Non-pigmented ciliary epithelial cell (primary cell): ENCODE measurements around the gene SULT1A2.
"Not testable (repeated sequence)": the region's sequence is repeated elsewhere in the genome, so short reads cannot be mapped to it uniquely, and the experiment has no call there.

Experiments
- DNase-seq: peaks from one replicate; pipeline ENCODE4 v3.0.0-alpha.2; 2010; ENCODE audit warnings: low read depth

The SULT1A2 gene

DNA sequence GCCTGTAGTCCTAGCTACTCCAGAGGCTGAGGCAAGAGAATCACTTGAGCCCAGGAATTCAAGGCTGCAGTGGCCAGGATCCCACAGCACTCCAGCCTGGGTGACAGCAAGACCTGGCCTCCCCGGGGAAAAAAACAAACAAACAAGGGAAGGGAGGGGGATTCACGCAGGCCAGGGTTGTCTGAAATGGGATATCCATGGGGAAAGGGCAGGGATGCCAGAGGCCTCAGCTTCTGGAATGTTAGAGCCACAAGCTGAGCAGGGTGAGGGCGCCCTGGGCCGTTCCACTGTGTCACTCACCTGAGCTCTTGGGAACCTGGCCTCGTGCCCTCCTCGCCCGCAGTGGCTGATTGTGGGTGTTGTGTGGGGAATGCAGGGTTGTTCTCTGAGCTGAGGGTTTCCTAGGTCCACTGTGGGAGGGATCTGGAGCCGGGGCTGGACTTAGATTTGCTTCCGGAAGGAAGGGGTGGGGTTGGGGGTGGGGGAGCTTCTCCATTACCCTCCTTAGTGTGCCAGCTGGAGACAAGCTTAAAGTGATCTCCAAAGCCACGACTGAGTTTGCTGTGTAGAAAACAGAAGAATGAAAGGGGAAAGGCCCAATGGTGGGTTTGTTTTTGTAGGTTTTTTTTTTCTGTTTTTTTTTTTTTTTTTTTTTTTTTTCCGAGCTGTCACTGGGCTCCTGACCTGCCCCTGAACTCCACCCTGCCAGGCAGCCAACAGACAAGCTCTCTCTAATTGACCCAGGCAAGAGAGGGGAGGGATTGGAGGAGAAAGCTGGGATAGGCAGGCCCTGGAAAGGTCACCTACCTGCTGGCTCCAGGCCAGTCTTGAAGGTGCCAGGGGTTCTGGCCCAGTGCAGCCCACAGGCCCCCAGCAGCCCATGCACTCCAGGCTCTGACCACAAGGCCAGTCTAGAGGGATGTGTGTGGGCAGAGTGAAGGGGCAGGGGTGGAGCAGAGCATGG lies 13.1 kb upstream of the SULT1A2 start, which contains the start of gene SULT1A1:
SULT1A1 (minus strand) TSS at position 414 of the 964 bp plus-strand sequence. CDS start 1,189 bp downstream, outside the sequence.
- no peak for DNase-seq

DNA sequence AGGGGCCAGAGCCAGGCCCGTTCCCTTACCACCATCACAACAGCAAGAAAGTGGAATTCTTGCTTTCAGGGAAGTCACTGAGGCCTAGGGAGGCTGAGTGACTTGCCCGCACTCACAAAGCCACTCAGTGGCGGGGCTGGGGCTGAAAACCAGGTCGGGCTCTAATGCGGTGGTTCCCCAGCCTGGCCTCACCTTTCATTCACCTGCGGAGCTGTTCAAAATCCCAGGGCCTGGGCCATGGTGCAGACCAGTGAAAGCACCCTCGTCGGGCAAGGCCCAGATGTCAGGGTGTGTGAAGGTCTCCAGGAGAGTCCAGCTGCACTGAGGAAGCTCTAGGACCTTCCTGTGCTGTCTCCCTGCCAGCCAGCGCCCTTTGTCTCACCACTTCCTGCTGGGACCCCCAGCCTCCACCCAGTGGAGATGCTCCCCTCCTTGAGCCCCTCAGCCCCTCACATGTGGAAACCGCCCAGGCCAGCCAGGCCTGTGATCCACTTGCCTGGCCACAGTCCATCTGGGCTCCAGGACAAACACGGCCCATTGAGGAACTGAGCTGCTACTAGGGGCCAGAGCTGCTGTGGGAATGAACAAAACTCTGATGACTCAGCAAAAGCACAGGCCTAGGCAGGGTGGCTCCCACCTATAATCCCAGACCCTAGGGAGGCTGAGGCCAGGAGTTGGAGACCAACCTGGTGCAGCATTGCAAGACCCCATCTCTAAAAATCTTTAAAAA lies 12.2 kb upstream of the SULT1A2 start:
- DNase-seq: not testable (repeated sequence)

DNA sequence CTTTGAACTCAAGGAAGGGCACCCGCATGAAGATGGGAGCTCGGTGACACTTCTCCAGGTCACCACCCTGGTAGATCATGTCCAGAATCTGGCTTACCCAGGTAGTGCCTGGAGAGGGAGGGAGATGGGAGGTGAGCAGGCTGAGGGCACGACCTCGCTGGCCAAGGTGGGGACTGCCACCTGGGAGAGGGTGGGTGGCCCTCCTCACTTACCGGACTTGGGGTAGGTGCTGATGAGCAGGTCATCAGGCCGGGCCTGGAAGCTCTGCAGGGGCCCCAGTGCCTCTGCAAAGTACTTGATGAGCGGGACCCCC lies 11.6 kb upstream of the SULT1A2 start:
- DNase-seq: not testable (repeated sequence)

DNA sequence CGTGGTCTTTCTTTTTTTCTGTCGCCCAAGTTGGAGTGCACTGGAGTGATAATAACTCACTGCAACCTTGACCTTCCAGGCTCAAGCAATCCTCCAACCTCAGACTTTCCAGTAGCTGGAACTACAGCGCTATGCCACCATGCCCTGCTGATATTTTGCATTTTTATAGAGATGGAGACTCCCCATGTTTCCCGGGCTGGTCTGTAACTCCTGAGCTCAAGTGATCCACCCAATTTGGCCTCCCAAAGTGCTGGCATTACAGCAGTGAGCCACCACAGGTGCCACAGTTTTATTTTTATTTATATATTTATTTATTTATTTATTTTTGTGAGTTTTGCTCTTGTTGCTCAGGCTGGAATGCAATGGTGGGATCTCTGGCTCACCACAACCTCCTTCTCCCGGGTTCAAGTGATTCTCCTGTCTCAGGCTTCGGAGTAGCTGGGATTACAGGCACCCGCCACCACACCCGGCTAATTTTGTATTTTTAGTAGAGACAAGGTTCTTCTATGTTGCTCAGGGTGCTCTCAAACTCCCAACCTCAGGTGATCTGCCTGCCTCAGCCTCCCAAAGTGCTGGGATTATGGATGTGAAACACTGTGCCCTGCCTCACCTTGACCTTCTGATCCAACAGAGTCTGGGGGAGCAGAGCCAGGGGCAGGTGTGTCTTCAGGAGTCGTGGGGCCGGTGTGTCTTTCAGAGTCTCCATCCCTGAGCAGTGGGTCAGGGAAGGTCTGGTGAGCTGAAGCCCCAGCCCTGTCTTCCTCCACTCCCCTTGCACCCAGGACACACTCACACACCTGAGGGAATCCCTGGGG lies 11.0 kb upstream of the SULT1A2 start:
- DNase-seq: not testable (repeated sequence)

DNA sequence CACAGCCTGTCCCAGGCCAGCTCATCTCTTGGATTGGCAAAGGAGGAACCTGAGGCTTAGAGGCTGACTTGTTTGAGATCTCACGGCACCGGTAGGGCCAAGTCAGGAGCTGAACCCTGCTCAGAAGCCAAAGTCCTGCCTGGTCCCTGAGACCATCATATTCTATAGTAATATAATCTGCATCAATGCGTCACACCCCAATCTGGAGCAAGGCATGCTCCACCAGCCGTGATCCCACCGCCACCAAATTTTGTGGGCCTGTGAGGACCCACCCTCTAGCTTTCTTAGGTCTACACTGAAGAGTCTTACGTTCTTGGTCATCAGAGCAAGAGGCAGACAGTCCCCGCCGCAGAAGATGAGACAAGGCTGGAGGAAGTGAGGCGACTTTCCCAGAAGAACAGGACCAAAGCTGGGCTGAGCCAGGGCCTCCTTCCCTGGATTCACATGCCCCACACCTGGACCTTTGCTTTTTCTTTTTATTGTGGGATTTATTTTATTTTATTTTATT lies 10.3 kb upstream of the SULT1A2 start:
- DNase-seq: no peak

DNA sequence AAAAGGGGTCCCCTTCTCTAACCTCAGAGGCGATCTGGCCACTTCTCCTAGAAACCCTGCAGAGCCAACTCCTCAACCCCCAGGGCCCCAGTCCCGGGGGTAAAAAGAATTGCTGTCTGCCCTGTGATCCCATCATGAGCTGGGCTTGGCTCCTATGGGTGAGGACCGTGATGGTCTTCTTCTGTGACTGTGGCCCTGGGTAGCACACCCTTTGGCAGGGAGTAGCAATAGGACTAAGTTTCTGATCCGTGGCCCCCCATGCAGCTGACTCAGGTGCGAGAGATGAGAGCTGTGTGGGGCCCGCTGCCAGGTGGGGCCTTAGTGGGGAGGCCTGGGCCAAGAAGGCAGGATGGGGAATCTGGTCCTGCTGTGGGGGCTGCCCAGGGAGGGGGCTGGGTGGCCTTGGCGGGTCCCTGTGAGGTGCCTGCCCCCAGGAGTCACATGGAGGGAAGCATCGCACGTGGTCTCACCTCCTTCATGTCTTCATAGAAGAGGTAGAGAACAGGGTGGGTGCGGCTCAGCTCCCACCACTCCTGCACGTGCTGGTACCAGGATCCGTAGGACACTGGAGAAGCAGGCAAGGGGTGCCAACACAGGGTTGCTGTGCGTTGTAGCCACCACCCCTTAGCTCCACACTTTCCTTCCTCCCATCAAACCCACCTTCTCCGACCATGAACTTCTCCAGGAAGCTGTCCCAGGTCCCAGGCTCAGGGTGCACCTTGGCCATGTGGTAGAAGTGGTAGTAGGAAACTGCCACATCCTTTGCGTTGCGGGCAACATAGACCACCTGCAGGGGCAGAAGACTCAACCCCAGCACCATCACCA lies 9.7 kb upstream of the SULT1A2 start:
- DNase-seq: no peak

DNA sequence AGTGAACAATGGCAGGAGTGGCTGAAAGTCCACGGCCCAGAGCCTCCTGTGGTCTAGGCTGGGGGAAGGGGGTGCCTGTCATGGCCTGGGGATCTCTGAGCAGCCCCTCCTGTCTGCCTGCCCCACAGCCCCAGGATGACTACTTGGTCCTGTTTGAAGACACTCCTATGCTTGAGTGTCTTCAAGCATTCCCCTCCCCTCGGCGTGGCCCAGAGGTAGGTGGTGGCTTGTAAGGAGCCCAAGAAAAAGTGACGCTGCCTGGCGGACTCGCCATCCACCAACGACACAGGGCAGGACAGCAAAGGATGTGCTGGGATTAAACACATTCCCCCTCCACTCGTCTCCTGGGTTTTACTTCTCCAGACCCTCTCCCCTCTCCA lies 7.3 kb upstream of the SULT1A2 start:
- no peak for DNase-seq

DNA sequence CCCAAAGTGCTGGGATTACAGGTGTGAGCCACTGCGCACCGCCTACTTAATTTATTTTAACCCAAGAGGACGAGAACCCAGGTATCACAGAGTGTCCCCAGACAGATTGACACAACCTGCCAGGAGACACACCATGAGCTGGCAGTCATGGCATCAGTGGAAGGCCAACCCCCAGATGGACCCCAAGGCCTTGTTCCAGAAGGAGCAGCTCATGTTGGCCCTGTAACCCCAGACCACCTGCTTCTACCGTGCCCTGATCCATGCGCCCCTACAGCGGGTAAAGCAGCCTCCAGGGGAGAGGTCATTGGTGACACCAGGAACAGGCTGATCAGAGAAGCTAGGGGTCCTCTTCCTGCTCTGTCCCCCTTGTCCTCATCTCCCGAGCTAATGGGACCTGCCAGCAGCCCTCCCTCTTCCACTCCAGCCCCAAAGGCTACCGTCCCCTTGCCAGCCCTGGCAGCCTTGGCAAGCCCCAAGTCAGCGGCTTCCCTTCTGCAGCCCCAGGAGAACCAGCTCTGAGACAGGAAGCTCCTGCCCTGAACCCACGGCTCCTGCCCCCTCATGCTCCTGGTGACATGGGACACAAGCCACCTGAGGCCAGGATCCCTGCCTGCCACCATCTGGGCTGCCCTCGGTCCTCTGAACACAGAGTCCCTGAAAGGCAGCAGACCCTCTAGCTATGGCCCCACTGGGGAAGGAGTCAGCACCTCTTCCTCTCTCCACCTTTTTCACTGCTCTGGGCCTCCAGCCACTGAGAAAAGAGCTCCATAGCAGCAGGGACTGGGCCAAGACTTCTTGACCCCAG lies 6.7 kb upstream of the SULT1A2 start:
- no peak for DNase-seq

DNA sequence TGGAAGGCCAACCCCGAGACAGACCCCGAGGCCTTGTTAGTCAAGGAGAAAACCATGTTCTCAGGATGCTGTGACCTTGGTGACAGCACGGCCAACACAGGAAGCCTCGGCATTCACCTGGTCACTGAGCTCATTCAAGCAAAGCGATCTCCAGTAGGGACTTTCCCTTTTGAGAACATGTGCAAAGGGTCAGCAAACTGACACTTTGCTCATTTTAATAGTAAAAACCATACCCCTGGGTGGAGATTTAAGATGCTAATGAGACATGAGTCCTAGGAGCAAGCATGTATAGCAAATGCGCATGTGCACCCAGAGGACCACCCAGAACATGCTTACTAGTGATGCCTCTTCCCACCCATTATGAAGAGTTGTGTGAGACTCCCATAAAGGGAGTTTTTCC lies 5.7 kb upstream of the SULT1A2 start:
- no peak for DNase-seq

DNA sequence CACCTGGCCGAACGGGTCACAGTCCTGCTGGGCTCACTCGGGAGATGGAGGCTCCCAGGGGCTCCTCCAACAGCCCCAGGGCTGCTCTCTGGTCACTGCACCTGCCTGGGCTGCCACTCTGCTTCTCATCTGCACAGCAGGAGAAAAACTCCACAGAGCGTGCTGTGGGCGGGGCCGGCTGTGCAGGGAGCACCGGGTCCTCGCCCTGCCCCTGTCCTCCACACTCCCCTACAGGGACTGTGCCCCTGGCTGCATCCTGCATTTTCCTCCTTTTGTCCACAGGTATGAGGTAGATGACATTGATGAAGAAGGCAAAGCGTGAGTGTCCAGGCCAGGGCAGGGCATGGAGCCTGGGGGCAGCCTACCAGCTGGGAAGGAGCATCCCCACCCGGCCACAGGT lies 5.2 kb upstream of the SULT1A2 start:
- not testable (repeated sequence) for DNase-seq

DNA sequence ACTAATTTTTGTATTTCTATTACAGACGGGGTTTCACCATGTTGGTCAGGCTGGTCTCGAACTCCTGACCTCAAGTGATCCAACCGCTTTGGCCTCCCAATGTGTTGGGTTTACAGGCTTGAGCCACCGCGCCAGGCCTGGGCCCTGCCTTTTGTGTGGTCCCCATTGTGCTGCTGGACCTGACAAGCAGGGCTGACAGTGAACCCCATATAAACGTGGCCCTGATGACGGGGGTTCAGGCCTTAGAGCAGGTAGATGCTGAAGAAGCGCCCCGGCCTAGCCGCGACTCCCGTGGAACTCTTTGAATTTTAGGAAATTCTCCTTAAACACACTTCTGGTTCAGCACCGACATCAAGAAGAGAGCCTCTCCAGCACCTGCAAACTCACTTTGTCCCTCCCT lies 4.7 kb upstream of the SULT1A2 start:
- DNase-seq: not testable (repeated sequence)

DNA sequence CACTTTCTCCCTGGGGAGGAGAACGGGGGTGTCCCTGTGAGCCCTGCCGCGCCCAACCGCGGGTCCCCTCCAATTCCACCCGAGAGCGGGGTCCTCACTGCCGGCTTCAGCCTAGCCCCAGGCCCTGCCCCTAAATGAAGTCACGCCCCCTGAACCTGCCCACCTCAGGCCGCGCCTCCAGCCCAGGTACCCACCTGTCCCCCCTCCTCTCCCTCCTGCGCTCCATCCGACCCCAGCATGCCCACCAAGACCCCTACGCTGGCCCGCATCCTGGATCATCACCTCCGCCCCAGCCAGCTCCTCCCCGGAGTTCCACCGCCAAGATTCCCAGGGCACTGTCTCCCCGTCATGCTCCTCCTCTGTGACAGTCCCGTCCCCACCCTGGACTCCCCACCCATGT lies 4.1 kb upstream of the SULT1A2 start:
- DNase-seq: not testable (repeated sequence)

DNA sequence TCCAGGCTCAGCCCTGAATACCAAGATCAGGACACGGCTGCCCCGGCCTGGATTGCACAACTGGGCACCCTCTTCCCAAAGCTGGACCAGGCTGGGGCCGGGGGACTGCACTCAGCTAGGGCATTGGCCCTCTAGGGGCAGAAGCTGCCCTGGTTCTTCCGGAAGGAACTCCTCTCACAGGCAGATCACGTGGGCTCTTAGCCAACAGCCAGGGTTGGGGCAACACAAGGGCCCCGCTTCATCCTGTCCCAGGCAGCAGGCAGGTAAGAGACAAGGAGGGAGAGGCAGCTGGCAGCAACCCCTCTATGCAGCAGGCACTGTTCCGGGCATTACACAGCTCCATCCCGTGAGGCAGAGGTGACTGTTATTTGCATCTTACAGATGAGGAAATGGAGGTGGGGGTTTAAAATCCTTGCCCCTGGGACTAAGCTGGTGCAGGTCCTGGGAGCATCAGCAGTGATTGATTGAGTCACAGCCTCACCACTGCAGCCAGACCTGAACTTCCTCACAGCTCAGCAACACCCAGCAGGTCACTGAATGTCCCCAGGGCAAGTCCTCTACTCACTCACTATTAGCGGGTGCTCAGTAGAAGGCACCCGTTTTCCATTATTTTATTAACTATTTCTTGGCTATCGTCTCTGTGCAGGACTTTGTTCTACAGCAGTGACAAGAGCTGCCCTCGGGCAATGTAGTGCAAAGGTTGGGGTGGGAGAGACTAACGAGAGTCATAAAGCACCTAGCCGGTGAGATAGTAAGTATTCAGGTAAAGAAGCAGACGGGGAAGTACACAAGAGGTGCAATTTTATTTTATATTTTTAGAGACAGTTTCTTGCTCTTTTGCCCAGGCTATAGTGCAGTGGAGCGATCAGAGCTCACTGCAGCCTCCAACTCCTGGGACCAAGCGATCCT lies 2.8 kb upstream of the SULT1A2 start:
- DNase-seq: not testable (repeated sequence)

DNA sequence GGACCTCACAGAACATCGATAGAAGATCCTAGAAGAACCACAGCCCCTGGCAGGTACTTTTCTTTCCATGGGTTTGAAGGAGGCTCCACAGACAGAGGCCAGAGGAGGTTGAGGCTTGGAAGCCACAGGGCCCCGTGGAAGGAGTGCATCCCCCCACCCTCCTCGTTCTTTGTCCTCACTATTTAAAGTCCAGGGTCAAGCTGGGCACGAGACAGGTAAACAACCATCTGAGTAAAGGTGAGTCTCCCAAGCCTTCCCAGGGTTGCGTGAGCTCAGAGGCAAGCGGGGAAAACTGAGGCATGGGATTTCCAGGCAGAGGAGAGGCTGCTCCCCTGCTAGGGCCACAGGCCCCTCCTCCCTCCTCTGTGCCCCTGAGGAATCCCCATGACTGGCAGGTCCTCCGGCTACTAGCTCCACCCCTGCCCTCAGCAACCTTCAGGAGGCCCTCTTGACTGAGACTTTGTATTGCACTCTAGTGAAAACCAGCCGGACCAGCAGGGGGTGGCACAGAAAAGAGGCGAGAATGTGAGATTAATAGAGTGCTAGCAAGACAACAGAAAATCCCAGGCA lies 927 bp upstream of the SULT1A2 start:
- no peak for DNase-seq

DNA sequence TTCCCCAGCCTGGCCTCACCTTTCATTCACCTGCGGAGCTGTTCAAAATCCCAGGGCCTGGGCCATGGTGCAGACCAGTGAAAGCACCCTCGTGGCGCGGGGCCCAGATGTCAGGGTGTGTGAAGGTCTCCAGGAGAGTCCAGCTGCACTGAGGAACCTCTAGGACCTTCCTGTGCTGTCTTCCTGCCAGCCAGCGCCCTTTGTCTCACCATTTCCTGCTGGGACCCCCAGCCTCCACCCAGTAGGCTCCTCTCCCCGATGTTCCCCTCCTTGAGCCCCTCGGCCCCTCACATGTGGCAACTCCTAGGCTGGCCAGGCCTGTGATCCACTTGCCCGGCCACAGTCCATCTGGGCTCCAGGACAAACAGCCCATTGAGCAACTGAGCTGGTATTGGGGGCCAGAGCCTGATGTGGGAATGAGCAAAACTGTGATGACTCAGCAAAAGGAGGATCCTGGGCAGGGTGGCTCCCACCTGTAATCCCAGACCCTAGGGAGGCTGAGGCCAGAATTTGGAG lies 677 bp downstream of the SULT1A2 start:
- DNase-seq: no peak

DNA sequence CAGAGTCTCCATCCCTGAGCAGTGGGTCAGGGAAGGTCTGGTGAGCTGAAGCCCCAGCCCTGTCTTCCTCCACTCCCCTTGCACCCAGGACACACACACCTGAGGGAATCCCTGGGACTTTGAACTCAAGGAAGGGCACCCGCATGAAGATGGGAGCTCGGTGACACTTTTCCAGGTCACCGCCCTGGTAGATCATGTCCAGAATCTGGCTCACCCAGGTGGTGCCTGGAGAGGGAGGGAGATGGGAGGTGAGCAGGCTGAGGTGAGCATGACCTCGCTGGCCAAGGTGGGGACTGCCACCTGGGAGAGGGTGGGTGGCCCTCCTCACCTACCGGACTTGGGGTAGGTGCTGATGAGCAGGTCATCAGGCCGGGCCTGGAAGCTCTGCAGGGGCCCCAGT lies 1.4 kb downstream of the SULT1A2 start:
- DNase-seq: not testable (repeated sequence)

DNA sequence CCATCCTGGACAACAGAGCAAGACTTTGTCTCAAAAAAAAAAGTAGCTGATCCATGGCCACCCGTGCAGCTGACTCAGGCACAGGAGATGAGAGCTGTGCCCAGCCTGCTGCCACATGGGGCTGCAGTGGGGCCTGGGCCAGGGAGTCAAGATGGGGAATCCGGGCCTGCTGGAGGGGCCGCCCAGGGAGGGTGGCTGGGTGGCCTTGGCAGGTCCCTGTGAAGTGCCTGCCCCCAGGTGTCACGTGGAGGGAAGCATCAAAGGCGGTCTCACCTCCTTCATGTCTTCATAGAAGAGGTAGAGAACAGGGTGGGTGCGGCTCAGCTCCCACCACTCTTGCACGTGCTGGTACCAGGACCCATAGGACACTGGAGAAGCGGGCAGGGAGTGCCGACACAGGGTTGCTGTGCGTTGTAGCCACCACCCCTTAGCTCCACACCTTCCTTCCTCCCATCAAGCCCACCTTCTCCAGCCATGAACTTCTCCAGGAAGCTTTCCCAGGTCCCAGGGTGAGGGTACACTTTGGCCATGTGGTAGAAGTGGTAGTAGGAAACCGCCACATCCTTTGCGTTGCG lies 3.8 kb downstream of the SULT1A2 start:
- DNase-seq: no peak

DNA sequence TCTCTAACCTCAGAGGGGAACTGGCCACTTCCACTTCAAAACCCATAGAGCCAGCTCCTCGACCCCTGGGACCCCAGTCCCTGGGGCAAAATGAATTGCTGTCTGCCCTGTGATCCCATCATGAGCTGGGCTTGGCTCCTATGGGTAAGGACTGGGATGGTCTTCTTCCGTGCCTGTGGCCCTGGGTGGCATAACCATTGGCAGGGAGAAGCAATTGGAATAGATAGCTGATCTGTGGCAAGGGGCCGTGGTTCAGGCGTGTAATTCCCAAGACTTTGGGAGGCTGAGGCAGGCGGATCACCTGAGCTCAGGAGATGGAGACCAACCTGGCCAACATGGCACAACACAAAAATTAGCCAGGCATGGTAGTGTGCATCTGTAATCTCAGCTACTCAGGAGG lies 4.3 kb downstream of the SULT1A2 start:
- no peak for DNase-seq
